Body of pancreas (tissue), 4 donors: ENCODE results near the gene COG2. TPM values are rescaled to one million over a fixed set of nuclear protein-coding genes. Genes with fewer than 3 reads are reported as not detected.

ENCODE experiments used
- ATAC-seq: fragments of 150-250 bp; one replicate; pipeline ENCODE4 v1.9.1; 2016
- DNase-seq, 4 donors: peaks; one replicate each; pipeline ENCODE4 v3.0.0-alpha.2; 2019
- H3K27ac ChIP-seq, 4 donors: fragments of 200-600 bp; sonication (generic); 1 replicate in 3 of 4; 2 replicates in 1 of 4; pipeline versions ENCODE4 v1.5.1 to v1.6.1; 2016 to 2019; ENCODE audit warnings: mild to moderate bottlenecking in 1 of 4, mixed read lengths in 1 of 4, moderate library complexity in 1 of 4
- H3K27me3 ChIP-seq, 2 donors: fragments of 200-600 bp; sonication (generic); one replicate each; pipeline ENCODE4 v1.6.0; 2016; ENCODE audit warnings: mild to moderate bottlenecking in 1 of 2
- H3K36me3 ChIP-seq, 2 donors: fragments of 200-600 bp; sonication (generic); replicated peaks in 1 of 2; 2 replicates each; pipeline ENCODE4 v1.5.1; 2016; ENCODE audit warnings: low read depth in 2 of 2; ENCODE audit not compliant: insufficient read depth in 1 of 2
- H3K4me1 ChIP-seq: fragments of 200-600 bp; sonication (generic); one replicate; pipeline ENCODE4 v1.6.0; 2016
- H3K4me3 ChIP-seq, 2 donors: fragments of 200-600 bp; sonication (generic); 1 replicate in 1 of 2; 2 replicates in 1 of 2; pipeline ENCODE4 v1.5.1; 2016 to 2019
- H3K9me3 ChIP-seq, 3 donors: fragments of 200-600 bp; sonication (generic); 1 replicate in 2 of 3; 2 replicates in 1 of 3; pipeline ENCODE4 v1.5.1; 2016
- CTCF ChIP-seq, 7 experiments: fragments of 450-650 bp in 4 of 7; fragments of 200-600 bp in 3 of 7; sonication (generic) in 3 of 7; IDR thresholded peaks; one replicate each; pipeline ENCODE4 v1.5.1; 2016 to 2019; ENCODE audit warnings: antibody characterized with exemption in 7 of 7
- POLR2A ChIP-seq, 3 donors: fragments of 450-650 bp; IDR thresholded peaks; one replicate each; pipeline ENCODE4 v1.6.1; 2016; ENCODE audit warnings: antibody characterized with exemption in 3 of 3, mild to moderate bottlenecking in 2 of 3
- WGBS, 2 donors: methylation state at CpG; one replicate each; pipeline ENCODE4 v1.1.5; 2017; 5-methylcytosine and 5-hydroxymethylcytosine counted together
- intact Hi-C: fragments of 100-400 bp; cut with DNase I; formaldehyde crosslinking; loops from one replicate; pipeline ENCODE4 v1.15.1; 2023
- total RNA-seq, 2 donors: library from RNA; depleted of rRNA; stranded (reverse); fragments of >200 nt; gene quantifications; one replicate each; pipeline ENCODE4 v1.1.0, GENCODE V29; 2016

Gene COG2
- total RNA-seq, 2 donors from 2014 or later, result 13.7 to 26.0 TPM

GRCh38 chr1:230710543-230710904 lies 68.2 kb downstream of the COG2 start:
- no peaks in the 10 kb centered on the region for H3K36me3 ChIP-seq
- DNase-seq, result no peak
- no peaks in the 10 kb centered on the region for H3K27me3 ChIP-seq
- no peak overlapping the region for H3K27ac ChIP-seq
- ATAC-seq, result no peak
- intact Hi-C loops, result no loop called here
- H3K9me3 ChIP-seq, result no peaks in the 10 kb centered on the region
- H3K4me1 ChIP-seq, result peaks cover 20% of the 10 kb centered on the region
- 94 to 95% methylated on average over 5 to 8 of the region's 8 CpGs for WGBS, 2 donors
- TF ChIP-seq POLR2A (IDR thresholded peaks at IDR 0.05) (no peak), CTCF (IDR thresholded peaks at IDR 0.05) (no peak)
- no peak overlapping the region for H3K4me3 ChIP-seq

GRCh38 chr1:230711245-230711644 lies 69.0 kb downstream of the COG2 start:
- Histone ChIP-seq H3K27me3 (no peaks in the 10 kb centered on the region), H3K36me3 (no peaks in the 10 kb centered on the region), H3K9me3 (no peaks in the 10 kb centered on the region), H3K4me3 (no peak overlapping the region), H3K27ac (no peak overlapping the region), H3K4me1 (peaks cover 20% of the 10 kb centered on the region)
- ATAC-seq (no peak), DNase-seq (no peak)
- TF ChIP-seq CTCF (IDR thresholded peaks at IDR 0.05) (no peak), POLR2A (IDR thresholded peaks at IDR 0.05) (no peak)
- intact Hi-C loops, result no loop called here
- 87 to 92% methylated on average over 2 to 3 of the region's 3 CpGs for WGBS, 2 donors

- H3K36me3 ChIP-seq, result no peaks in the 10 kb centered on the region
- TF ChIP-seq CTCF (IDR thresholded peaks at IDR 0.05) (no peak), POLR2A (IDR thresholded peaks at IDR 0.05) (no peak)
- H3K4me1 ChIP-seq, result peaks cover 20% of the 10 kb centered on the region
- no peak overlapping the region for H3K27ac ChIP-seq
- DNase-seq (no peak), ATAC-seq (no peak)
- no peaks in the 10 kb centered on the region for H3K27me3 ChIP-seq
- WGBS, 2 donors, result 92 to 94% methylated on average over 14 to 17 of the region's 17 CpGs
- H3K9me3 ChIP-seq, result no peaks in the 10 kb centered on the region
- intact Hi-C loops, result no loop called here
- no peak overlapping the region for H3K4me3 ChIP-seq
Measured at GRCh38 chr1:230712470-230712942, 70.2 kb downstream of the COG2 start.

- H3K36me3 ChIP-seq, result no peaks in the 10 kb centered on the region
- no peak overlapping the region for H3K27ac ChIP-seq
- no peaks in the 10 kb centered on the region for H3K9me3 ChIP-seq
- DNase-seq (no peak), ATAC-seq (no peak)
- peaks cover 20% of the 10 kb centered on the region for H3K4me1 ChIP-seq
- no peak overlapping the region for H3K4me3 ChIP-seq
- H3K27me3 ChIP-seq, result no peaks in the 10 kb centered on the region
- 77 to 82% methylated on average over 7 of the region's 7 CpGs for WGBS, 2 donors
- no peak for TF ChIP-seq CTCF (IDR thresholded peaks at IDR 0.05)
- TF ChIP-seq POLR2A (IDR thresholded peaks at IDR 0.05), result no peak
- intact Hi-C loops, result no loop called here
Measured at GRCh38 chr1:230713138-230713537, 70.9 kb downstream of the COG2 start.

GRCh38 chr1:230713547-230713914 lies 71.2 kb downstream of the COG2 start:
- Histone ChIP-seq H3K4me1 (peaks cover 20% of the 10 kb centered on the region), H3K27ac (peak overlapping the region; percentile 49 to 72 (median 71)), H3K36me3 (no peaks in the 10 kb centered on the region), H3K9me3 (no peaks in the 10 kb centered on the region), H3K27me3 (no peaks in the 10 kb centered on the region), H3K4me3 (no peak overlapping the region)
- no peak for ATAC-seq
- 76 to 87% methylated on average over 7 to 8 of the region's 8 CpGs for WGBS, 2 donors
- TF ChIP-seq CTCF (IDR thresholded peaks at IDR 0.05), result no peak
- TF ChIP-seq POLR2A (IDR thresholded peaks at IDR 0.05), result no peak
- intact Hi-C loops, result no loop called here
- no peak for DNase-seq
